H9 (cell line): Measurements from ENCODE around the gene NMT1. TPM values are rescaled to one million over a fixed set of nuclear protein-coding genes. Genes with fewer than 3 reads are reported as not detected.

Experiments used
- DNase-seq: peaks from one replicate; pipeline ENCODE4 v3.0.0-alpha.2; 2017
- H2AFZ ChIP-seq: one replicate; pipeline ENCODE4 v1.6.1; 2013; ENCODE audit warnings: mild to moderate bottlenecking, low read length, control low read depth, moderate library complexity
- H2AK5ac ChIP-seq: 2 replicates; pipeline ENCODE4 v1.6.1; 2013; ENCODE audit warnings: low read length, control low read depth, mixed read lengths; ENCODE audit not compliant: insufficient read length
- H2BK120ac ChIP-seq: one replicate; pipeline ENCODE4 v1.6.1; 2013; ENCODE audit warnings: low read depth, mild to moderate bottlenecking, low read length, control low read depth, inconsistent platforms; ENCODE audit not compliant: poor library complexity, severe bottlenecking
- H2BK12ac ChIP-seq: 2 replicates; pipeline ENCODE4 v1.6.1; 2013; ENCODE audit warnings: low read length, control low read depth, mixed read lengths, low read depth; ENCODE audit not compliant: insufficient read length
- H2BK15ac ChIP-seq: 2 replicates; pipeline ENCODE4 v1.6.1; 2013; ENCODE audit warnings: low read depth, low read length, control low read depth
- H2BK20ac ChIP-seq: one replicate; pipeline ENCODE4 v1.6.1; 2013; ENCODE audit warnings: low read depth, mild to moderate bottlenecking, low read length, control low read depth, inconsistent platforms; ENCODE audit not compliant: poor library complexity, severe bottlenecking
- H2BK5ac ChIP-seq: 2 replicates; pipeline ENCODE4 v1.6.1; 2013; ENCODE audit warnings: low read length, control low read depth, mixed read lengths; ENCODE audit not compliant: insufficient read length
- H3K14ac ChIP-seq: 2 replicates; pipeline ENCODE4 v1.6.1; 2013; ENCODE audit warnings: low read length, control low read depth; ENCODE audit not compliant: insufficient read depth
- H3K18ac ChIP-seq: 2 replicates; pipeline ENCODE4 v1.6.1; 2013; ENCODE audit warnings: low read depth, mild to moderate bottlenecking, mixed read lengths, low read length, control low read depth; ENCODE audit not compliant: insufficient read length
- H3K23ac ChIP-seq: 2 replicates; pipeline ENCODE4 v1.6.1; 2013; ENCODE audit warnings: low read length, control low read depth, mixed read lengths, low read depth; ENCODE audit not compliant: insufficient read length
- H3K23me2 ChIP-seq: 2 replicates; pipeline ENCODE4 v1.6.1; 2013; ENCODE audit warnings: low read depth, mild to moderate bottlenecking, mixed read lengths, low read length, control low read depth; ENCODE audit not compliant: insufficient read length, poor library complexity, severe bottlenecking
- H3K27ac ChIP-seq: 2 replicates; pipeline ENCODE4 v1.5.1; 2013; ENCODE audit warnings: low read length, control low read depth, mixed read lengths, low read depth; ENCODE audit not compliant: insufficient read length
- H3K27me3 ChIP-seq: 2 replicates; pipeline ENCODE4 v1.6.1; 2013; ENCODE audit warnings: low read length, control low read depth, inconsistent platforms; ENCODE audit not compliant: insufficient read depth
- H3K4ac ChIP-seq: 2 replicates; pipeline ENCODE4 v1.6.1; 2013; ENCODE audit warnings: low read depth, mild to moderate bottlenecking, control low read depth, inconsistent platforms, low read length, moderate library complexity
- H3K4me1 ChIP-seq: 2 replicates; pipeline ENCODE4 v1.6.1; 2013; ENCODE audit warnings: low read length, control low read depth, inconsistent platforms; ENCODE audit not compliant: insufficient read depth
- H3K4me2 ChIP-seq: 2 replicates; pipeline ENCODE4 v1.6.1; 2013; ENCODE audit warnings: low read length, control low read depth, mixed read lengths; ENCODE audit not compliant: insufficient read length, insufficient read depth
- H3K56ac ChIP-seq: 2 replicates; pipeline ENCODE4 v1.6.1; 2013; ENCODE audit warnings: low read depth, mild to moderate bottlenecking, mixed read lengths, low read length, control low read depth; ENCODE audit not compliant: insufficient read length
- H3K79me1 ChIP-seq: 2 replicates; pipeline ENCODE4 v1.6.1; 2013; ENCODE audit warnings: low read depth, mild to moderate bottlenecking, moderate library complexity, low read length, control low read depth, inconsistent platforms; ENCODE audit not compliant: insufficient read depth, poor library complexity, severe bottlenecking
- H3K79me2 ChIP-seq: 2 replicates; pipeline ENCODE4 v1.6.1; 2013; ENCODE audit warnings: low read length, control low read depth, inconsistent platforms; ENCODE audit not compliant: insufficient read depth
- H3K9ac ChIP-seq: 2 replicates; pipeline ENCODE4 v1.6.1; 2013; ENCODE audit warnings: low read length, control low read depth, mixed read lengths; ENCODE audit not compliant: insufficient read length; ENCODE audit errors: extremely low read depth
- H3K9me3 ChIP-seq: one replicate; pipeline ENCODE4 v1.6.1; 2013; ENCODE audit warnings: low read depth, low read length, inconsistent platforms; ENCODE audit not compliant: control insufficient read depth
- H3T11ph ChIP-seq: one replicate; pipeline ENCODE4 v1.6.1; 2013; ENCODE audit warnings: mild to moderate bottlenecking, low read length, control low read depth, inconsistent platforms
- H4K20me1 ChIP-seq: one replicate; pipeline ENCODE4 v1.6.1; 2013; ENCODE audit not compliant: control insufficient read depth, insufficient read length, insufficient read depth
- H4K5ac ChIP-seq: 2 replicates; pipeline ENCODE4 v1.6.1; 2013; ENCODE audit warnings: low read depth, mild to moderate bottlenecking, mixed read lengths, low read length, control low read depth; ENCODE audit not compliant: insufficient read length
- H4K8ac ChIP-seq: replicated peaks from 2 replicates; pipeline ENCODE4 v1.6.1; 2013; ENCODE audit warnings: low read length, control low read depth, mixed read lengths, low read depth; ENCODE audit not compliant: insufficient read length
- H4K91ac ChIP-seq: 2 replicates; pipeline ENCODE4 v1.6.1; 2013; ENCODE audit warnings: low read depth, mild to moderate bottlenecking, moderate library complexity, mixed read lengths, low read length, control low read depth; ENCODE audit not compliant: insufficient read length
- H3K27ac Mint-ChIP-seq, 3 experiments: 2 replicates in 2 of 3; 3 replicates in 1 of 3; pipeline ENCODE4 v1.8.0; 2020 to 2021; ENCODE audit warnings: mixed read lengths in 3 of 3, mild to moderate bottlenecking in 1 of 3, moderate library complexity in 1 of 3
- H3K27me3 Mint-ChIP-seq: 2 replicates; pipeline ENCODE4 v1.8.0; 2021; ENCODE audit warnings: low read depth, mild to moderate bottlenecking, moderate library complexity, mixed read lengths
- H3K36me3 Mint-ChIP-seq, 3 experiments: 2 replicates in 2 of 3; 3 replicates in 1 of 3; pipeline ENCODE4 v1.8.0; 2020 to 2021; ENCODE audit warnings: low read depth in 3 of 3, mixed read lengths in 3 of 3; ENCODE audit not compliant: insufficient read depth in 1 of 3
- H3K4me1 Mint-ChIP-seq, 2 experiments: 2 replicates each; pipeline ENCODE4 v1.8.0; 2020; ENCODE audit warnings: mixed read lengths in 2 of 2
- H3K4me3 Mint-ChIP-seq, 2 experiments: 2 replicates in 1 of 2; 3 replicates in 1 of 2; pipeline ENCODE4 v1.8.0; 2020 to 2021; ENCODE audit warnings: mild to moderate bottlenecking in 2 of 2, mixed read lengths in 2 of 2, moderate library complexity in 1 of 2
- H3K9me3 Mint-ChIP-seq, 2 experiments: 2 replicates in 1 of 2; 3 replicates in 1 of 2; pipeline ENCODE4 v1.8.0; 2020; ENCODE audit warnings: mild to moderate bottlenecking in 2 of 2, mixed read lengths in 2 of 2, moderate library complexity in 1 of 2
- CTCF ChIP-seq: fragments of 200-600 bp; sonication (generic); conservative IDR thresholded peaks from 3 replicates; pipeline ENCODE4 v1.8.0; 2021; ENCODE audit warnings: antibody characterized with exemption, mild to moderate bottlenecking
- WGBS: extraction: QIAGEN DNeasy Blood & Tissue Kit; methylation state at CpG from one replicate; pipeline ENCODE4 v1.1.7; 2013; ENCODE audit warnings: missing lambda C conversion rate, low lambda C conversion rate, mixed read lengths; ENCODE audit not compliant: insufficient read length; ENCODE audit errors: extremely low coverage; 5-methylcytosine and 5-hydroxymethylcytosine counted together
- total RNA-seq: library from RNA; stranded (reverse); gene quantifications from 2 replicates; pipeline ENCODE4 v1.2.1, GENCODE V29; 2021

The NMT1 gene
- total RNA-seq, 1 experiment from 2014 or later: 150 TPM

GRCh38 chr17:45067637-45068036 is 6.5 kb downstream of the NMT1 start:
- Mint-ChIP-seq H3K27me3 (no peaks in the 10 kb centered on the region), H3K4me1 (peaks cover 4 to 5% of the 10 kb centered on the region in 2 experiments; a peak in 2 of 4 replicates), H3K27ac (no peak overlapping the region), H3K36me3 (peaks cover 25 to 48% (median 43%) of the 10 kb centered on the region in 3 experiments; a peak in 6 of 7 replicates), H3K9me3 (no peaks in the 10 kb centered on the region), H3K4me3 (no peak overlapping the region)
- no peak overlapping the region for H2BK120ac ChIP-seq
- H4K8ac ChIP-seq: no peak overlapping the region
- no peak overlapping the region for H3K56ac ChIP-seq
- H4K91ac ChIP-seq: no peak overlapping the region
- no peak overlapping the region for H2BK5ac ChIP-seq
- H2BK20ac ChIP-seq: no peak overlapping the region
- no CpG with 5 or more reads among the region's 2 CpGs for WGBS
- no peaks in the 10 kb centered on the region for H4K20me1 ChIP-seq
- H3K9me3 ChIP-seq: no peaks in the 10 kb centered on the region
- no peak overlapping the region for H3K4ac ChIP-seq
- no peak overlapping the region for H2BK12ac ChIP-seq
- H2AK5ac ChIP-seq: no peak overlapping the region
- H3K4me2 ChIP-seq: no peak overlapping the region
- no peaks in the 10 kb centered on the region for H3K4me1 ChIP-seq
- no peak overlapping the region for H3K14ac ChIP-seq
- peaks cover 2% of the 10 kb centered on the region for H3K79me1 ChIP-seq
- no peak overlapping the region for H2AFZ ChIP-seq
- no peak overlapping the region for H3K18ac ChIP-seq
- peaks cover 12% of the 10 kb centered on the region; the same call in 1 of the 2 replicates for H3K79me2 ChIP-seq
- H3K27me3 ChIP-seq: no peaks in the 10 kb centered on the region
- no peak overlapping the region for H3K27ac ChIP-seq
- no peak overlapping the region for H3K9ac ChIP-seq
- DNase-seq: no peak
- H4K5ac ChIP-seq: no peak overlapping the region
- H3K23ac ChIP-seq: no peak overlapping the region
- no peaks in the 10 kb centered on the region for H3K23me2 ChIP-seq
- TF ChIP-seq CTCF: no peak
- no peak overlapping the region for H2BK15ac ChIP-seq
- H3T11ph ChIP-seq: no peak overlapping the region
